Uterus (tissue), 2 donors: Measurements from ENCODE around the gene CARD11.

Experiments used
- POLR2A ChIP-seq, 2 donors: fragments of 450-650 bp; IDR thresholded peaks; one replicate each; pipeline ENCODE4 v1.6.1; 2016; ENCODE audit warnings: antibody characterized with exemption in 2 of 2, mild to moderate bottlenecking in 1 of 2, moderate library complexity in 1 of 2
- TF ChIP-seq, protein P1 (sequence below), 4 experiments: fragments of 200-600 bp in 2 of 4; fragments of 450-650 bp in 2 of 4; sonication (generic) in 2 of 4; IDR thresholded peaks; one replicate each; pipeline ENCODE4 v1.5.1; 2016 to 2019; ENCODE audit warnings: antibody characterized with exemption in 4 of 4, mild to moderate bottlenecking in 2 of 4, moderate library complexity in 1 of 4

DNA sequence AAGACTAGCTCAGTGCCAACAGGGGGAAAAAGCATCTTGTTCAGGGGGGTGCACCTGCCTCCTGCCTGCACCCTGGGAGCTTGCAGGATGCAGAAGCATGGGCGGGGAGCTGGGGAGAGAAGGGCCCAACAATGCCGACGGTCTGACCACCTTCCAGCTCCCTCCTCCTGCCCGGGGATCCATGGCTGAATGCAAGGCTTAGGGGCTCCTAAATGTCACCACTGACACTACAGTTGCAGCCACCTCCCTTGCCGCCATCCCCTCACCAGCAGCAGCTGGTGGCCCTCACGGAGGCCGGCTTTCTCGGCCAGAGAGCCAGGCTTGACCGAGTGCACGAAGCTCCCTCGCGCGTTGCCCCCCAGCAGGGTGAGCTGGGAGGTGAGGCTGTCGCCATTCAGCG is 120.8 kb downstream of the CARD11 start:
- TF ChIP-seq, protein P1, sequence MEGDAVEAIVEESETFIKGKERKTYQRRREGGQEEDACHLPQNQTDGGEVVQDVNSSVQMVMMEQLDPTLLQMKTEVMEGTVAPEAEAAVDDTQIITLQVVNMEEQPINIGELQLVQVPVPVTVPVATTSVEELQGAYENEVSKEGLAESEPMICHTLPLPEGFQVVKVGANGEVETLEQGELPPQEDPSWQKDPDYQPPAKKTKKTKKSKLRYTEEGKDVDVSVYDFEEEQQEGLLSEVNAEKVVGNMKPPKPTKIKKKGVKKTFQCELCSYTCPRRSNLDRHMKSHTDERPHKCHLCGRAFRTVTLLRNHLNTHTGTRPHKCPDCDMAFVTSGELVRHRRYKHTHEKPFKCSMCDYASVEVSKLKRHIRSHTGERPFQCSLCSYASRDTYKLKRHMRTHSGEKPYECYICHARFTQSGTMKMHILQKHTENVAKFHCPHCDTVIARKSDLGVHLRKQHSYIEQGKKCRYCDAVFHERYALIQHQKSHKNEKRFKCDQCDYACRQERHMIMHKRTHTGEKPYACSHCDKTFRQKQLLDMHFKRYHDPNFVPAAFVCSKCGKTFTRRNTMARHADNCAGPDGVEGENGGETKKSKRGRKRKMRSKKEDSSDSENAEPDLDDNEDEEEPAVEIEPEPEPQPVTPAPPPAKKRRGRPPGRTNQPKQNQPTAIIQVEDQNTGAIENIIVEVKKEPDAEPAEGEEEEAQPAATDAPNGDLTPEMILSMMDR (IDR thresholded peaks at IDR 0.05), result no peak
- no peak for TF ChIP-seq POLR2A (IDR thresholded peaks at IDR 0.05)
